ENCODE results near the gene PIK3C2G. TPM values are rescaled to one million over a fixed set of nuclear protein-coding genes. Genes with fewer than 3 reads are reported as not detected.

PIK3C2G gene
- polyA plus RNA-seq, 2 of the 4 experiments (the other 2 are of a cell fraction) = 0.01 TPM; not detected in 1

DNA sequence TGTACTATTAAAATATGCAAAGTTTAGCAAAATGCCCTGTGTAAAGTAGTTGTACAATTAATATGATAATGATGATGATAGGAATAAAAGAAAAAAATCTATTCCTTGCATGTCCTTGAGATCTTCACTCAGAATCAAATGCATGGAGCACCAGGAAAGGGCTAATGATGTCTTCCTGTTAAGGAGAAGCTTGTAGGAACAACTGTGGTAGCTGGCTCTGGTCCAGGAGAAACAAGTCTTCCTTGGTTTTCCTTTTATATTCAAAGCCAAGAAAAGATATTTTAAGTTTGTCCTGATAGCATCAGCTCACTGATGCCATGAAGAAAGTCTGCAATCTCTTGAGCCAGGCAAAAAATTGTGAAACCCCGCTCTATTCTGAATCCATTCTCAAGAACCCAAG lies 138.9 kb downstream of the PIK3C2G start:
- FAIRE-seq = no peak
- 0% methylated on average over 1 of the region's 1 CpG for WGBS (ENCODE audit: missing lambda C conversion rate)
- H3K27ac ChIP-seq = no peak overlapping the region
- no peaks in the 10 kb centered on the region for H3K4me1 ChIP-seq
- H3K4me2 ChIP-seq = no peak overlapping the region
- H3K9me3 ChIP-seq = no peaks in the 10 kb centered on the region
- no peak for DNase-seq (ENCODE audit: low read depth in 1 of 2, low spot score in 1 of 2)
- CTCF ChIA-PET = no interaction called here
- no peak for ATAC-seq
- POLR2A ChIA-PET = no interaction called here
- H3K4me3 ChIP-seq = no peak overlapping the region
- TF ChIP-seq TFCP2L1 (CRISPR knock-in tag; IDR thresholded peaks at IDR 0.05) = no peak
- no peak for TF ChIP-seq HOXB13 (CRISPR knock-in tag; IDR thresholded peaks at IDR 0.05; ENCODE audit: low read depth)
- no peak for TF ChIP-seq HEYL (CRISPR knock-in tag; IDR thresholded peaks at IDR 0.05)
- TF ChIP-seq NFE2L2 (conservative IDR thresholded peaks at IDR 0.05; ENCODE audit: low read length) = no peak
- no peak for TF ChIP-seq ZC3H11A (IDR thresholded peaks at IDR 0.05)
- no peak for TF ChIP-seq BHLHE40 (IDR thresholded peaks at IDR 0.05; ENCODE audit: low read depth, low read length)
- no peak for TF ChIP-seq CBX2 (IDR thresholded peaks at IDR 0.05; ENCODE audit: borderline replicate concordance, low read depth)

DNA sequence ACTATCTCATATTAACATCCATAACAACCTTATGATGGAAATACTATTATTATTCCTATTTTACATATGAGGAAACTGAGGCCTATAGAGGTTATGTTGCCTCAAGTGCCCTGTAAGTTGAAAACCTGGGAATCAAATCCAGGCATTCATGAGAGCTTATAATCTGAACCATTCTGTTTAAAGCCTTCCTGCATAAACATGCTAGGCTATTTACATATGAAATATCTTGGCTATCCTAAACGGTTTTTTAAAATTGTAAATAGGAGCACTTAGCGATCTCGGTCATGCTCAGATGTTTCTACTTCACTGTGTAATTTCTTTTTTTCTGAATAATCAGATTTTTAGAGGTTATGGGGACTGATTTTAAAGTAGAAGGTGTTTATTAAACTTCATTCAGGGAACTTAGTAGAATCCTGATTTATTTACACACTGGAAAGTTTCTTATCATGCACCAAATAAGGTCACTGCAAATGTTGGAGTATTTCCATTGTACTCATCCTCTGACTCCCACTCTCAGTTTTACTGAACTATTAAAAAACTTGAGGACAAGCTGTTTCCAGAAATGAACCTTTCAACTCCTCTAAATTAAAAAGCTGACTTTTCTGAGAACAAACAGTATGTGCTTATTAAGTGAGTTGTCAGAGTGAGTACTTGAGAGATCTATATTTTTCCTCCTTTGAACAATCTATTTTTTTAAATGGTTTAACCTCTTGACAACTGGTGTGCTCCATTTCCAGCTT lies 141.7 kb downstream of the PIK3C2G start:
- no peak for TF ChIP-seq MAZ (IDR thresholded peaks at IDR 0.05; ENCODE audit: borderline replicate concordance, low read depth, low read length)
- TF ChIP-seq, protein P1, sequence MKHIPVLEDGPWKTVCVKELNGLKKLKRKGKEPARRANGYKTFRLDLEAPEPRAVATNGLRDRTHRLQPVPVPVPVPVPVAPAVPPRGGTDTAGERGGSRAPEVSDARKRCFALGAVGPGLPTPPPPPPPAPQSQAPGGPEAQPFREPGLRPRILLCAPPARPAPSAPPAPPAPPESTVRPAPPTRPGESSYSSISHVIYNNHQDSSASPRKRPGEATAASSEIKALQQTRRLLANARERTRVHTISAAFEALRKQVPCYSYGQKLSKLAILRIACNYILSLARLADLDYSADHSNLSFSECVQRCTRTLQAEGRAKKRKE (CRISPR knock-in tag; IDR thresholded peaks at IDR 0.05; ENCODE audit: low read depth) = no peak
- DNase-seq (ENCODE audit: low read depth in 1 of 2, low spot score in 1 of 2) = no peak
- Histone ChIP-seq H3K4me1 (no peaks in the 10 kb centered on the region), H3K4me2 (no peak overlapping the region), H3K27ac (no peak overlapping the region), H3K9me3 (no peaks in the 10 kb centered on the region), H3K4me3 (no peak overlapping the region)
- no peak for FAIRE-seq
- ATAC-seq = no peak
- ChIA-PET POLR2A (no interaction called here), CTCF (no interaction called here)
- 41% methylated on average over 3 of the region's 3 CpGs for WGBS (ENCODE audit: missing lambda C conversion rate)

DNA sequence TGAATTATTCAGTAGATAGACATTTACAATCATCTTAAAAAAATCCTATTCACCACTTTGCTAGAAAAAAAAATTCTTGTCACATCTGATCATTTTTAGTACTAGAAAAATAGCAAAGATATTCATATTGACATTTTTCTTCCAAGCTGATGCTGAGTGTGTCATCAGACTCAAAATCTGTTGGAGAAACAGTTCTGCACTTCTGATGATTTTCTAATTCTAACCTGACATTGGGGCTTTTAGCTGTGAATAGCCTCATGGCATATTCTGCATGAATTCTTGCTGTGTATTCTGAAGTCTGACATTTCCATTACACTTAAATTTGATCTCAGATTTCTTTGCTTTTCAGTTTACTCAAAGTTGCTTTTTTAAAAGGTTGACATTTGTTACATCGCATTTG lies 150.1 kb downstream of the PIK3C2G start:
- 43% methylated on average over 1 of the region's 1 CpG for WGBS (ENCODE audit: missing lambda C conversion rate)
- H3K27ac ChIP-seq = no peak overlapping the region
- no peaks in the 10 kb centered on the region for H3K9me3 ChIP-seq
- ATAC-seq (no peak), FAIRE-seq (no peak), DNase-seq (ENCODE audit: low read depth in 1 of 2, low spot score in 1 of 2) (no peak)
- TF ChIP-seq JUN (IDR thresholded peaks at IDR 0.05) = no peak
- TF ChIP-seq, protein P2, sequence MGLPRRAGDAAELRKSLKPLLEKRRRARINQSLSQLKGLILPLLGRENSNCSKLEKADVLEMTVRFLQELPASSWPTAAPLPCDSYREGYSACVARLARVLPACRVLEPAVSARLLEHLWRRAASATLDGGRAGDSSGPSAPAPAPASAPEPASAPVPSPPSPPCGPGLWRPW (IDR thresholded peaks at IDR 0.05) = no peak
- no peak overlapping the region for H3K4me3 ChIP-seq
- ChIA-PET CTCF (no interaction called here), POLR2A (no interaction called here)
- no peaks in the 10 kb centered on the region for H3K4me1 ChIP-seq
- H3K4me2 ChIP-seq = no peak overlapping the region

DNA sequence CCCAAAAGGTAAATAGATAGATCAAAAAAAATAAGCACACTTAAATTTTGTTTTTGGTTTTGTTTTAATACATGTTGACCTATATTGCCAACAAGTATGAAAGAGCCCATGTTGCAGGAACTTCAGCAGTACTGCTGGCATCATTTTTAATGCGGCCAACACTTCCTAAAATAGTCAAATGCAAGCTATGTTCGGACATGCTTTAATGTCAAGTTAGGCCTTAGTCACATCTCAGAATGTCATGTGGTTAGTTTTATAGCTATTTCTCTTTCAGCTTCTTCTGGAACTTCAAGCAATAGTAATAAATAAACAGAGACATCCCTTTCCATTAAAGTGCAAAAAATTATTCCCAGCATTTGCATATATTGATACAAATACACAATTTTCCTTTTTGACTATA lies 153.4 kb downstream of the PIK3C2G start:
- ATAC-seq (no peak), FAIRE-seq (no peak), DNase-seq (ENCODE audit: low read depth in 1 of 2, low spot score in 1 of 2) (no peak)
- no peak overlapping the region for H3K4me2 ChIP-seq
- POLR2A ChIA-PET = no interaction called here
- TF ChIP-seq MAZ (IDR thresholded peaks at IDR 0.05; ENCODE audit: borderline replicate concordance, low read depth, low read length) (no peak), CBX8 (IDR thresholded peaks at IDR 0.05) (no peak), JUN (IDR thresholded peaks at IDR 0.05) (no peak)
- TF ChIP-seq, protein P1 (CRISPR knock-in tag; IDR thresholded peaks at IDR 0.05; ENCODE audit: low read depth) = no peak
- TF ChIP-seq, protein P3, sequence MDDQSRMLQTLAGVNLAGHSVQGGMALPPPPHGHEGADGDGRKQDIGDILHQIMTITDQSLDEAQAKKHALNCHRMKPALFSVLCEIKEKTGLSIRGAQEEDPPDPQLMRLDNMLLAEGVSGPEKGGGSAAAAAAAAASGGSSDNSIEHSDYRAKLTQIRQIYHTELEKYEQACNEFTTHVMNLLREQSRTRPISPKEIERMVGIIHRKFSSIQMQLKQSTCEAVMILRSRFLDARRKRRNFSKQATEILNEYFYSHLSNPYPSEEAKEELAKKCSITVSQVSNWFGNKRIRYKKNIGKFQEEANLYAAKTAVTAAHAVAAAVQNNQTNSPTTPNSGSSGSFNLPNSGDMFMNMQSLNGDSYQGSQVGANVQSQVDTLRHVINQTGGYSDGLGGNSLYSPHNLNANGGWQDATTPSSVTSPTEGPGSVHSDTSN (IDR thresholded peaks at IDR 0.05) = no peak
- TF ChIP-seq, protein P4, sequence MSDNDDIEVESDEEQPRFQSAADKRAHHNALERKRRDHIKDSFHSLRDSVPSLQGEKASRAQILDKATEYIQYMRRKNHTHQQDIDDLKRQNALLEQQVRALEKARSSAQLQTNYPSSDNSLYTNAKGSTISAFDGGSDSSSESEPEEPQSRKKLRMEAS (IDR thresholded peaks at IDR 0.05) = no peak
- no peak overlapping the region for H3K4me3 ChIP-seq
- CTCF ChIA-PET = no interaction called here
- no peaks in the 10 kb centered on the region for H3K4me1 ChIP-seq
- H3K9me3 ChIP-seq = no peaks in the 10 kb centered on the region
- H3K27ac ChIP-seq = no peak overlapping the region
- 69% methylated on average over 2 of the region's 2 CpGs for WGBS (ENCODE audit: missing lambda C conversion rate)
